ENCODE data around the gene MYO15B. TPM values are rescaled to one million over a fixed set of nuclear protein-coding genes. Genes with fewer than 3 reads are reported as not detected.

The MYO15B gene
- total RNA-seq, 1 donor from 2014 or later = 48.2 TPM

DNA sequence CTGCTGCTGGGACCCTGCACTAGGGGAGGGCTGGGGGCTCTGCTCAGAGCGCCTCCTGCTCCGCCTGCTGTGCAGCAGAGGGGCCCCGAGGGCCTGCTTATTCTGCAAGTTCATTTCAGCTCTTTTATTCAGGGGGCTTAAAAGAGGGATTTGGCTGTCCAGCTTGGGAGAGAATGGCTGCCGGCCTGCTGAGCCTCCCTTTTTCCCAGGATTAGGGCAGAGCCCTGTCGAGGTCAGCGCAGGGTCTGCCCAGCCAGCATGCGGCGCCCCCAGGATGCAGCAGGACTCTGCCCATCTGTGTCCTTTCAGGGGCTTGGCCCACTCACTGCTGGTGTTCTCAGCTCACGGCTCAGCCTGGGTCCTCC is 46.8 kb downstream of the MYO15B start:
- no peak for DNase-seq (ENCODE audit: extremely low spot score, unreplicated experiment)
- Mint-ChIP-seq H3K4me3 (peak overlapping the region; percentile 86), H3K27ac (peak overlapping the region; percentile 51), H3K4me1 (ENCODE audit: unreplicated experiment) (peaks cover 13% of the 10 kb centered on the region), H3K36me3 (no peaks in the 10 kb centered on the region), H3K9me3 (no peaks in the 10 kb centered on the region), H3K27me3 (no peaks in the 10 kb centered on the region)
- TF ChIP-seq, protein P1, sequence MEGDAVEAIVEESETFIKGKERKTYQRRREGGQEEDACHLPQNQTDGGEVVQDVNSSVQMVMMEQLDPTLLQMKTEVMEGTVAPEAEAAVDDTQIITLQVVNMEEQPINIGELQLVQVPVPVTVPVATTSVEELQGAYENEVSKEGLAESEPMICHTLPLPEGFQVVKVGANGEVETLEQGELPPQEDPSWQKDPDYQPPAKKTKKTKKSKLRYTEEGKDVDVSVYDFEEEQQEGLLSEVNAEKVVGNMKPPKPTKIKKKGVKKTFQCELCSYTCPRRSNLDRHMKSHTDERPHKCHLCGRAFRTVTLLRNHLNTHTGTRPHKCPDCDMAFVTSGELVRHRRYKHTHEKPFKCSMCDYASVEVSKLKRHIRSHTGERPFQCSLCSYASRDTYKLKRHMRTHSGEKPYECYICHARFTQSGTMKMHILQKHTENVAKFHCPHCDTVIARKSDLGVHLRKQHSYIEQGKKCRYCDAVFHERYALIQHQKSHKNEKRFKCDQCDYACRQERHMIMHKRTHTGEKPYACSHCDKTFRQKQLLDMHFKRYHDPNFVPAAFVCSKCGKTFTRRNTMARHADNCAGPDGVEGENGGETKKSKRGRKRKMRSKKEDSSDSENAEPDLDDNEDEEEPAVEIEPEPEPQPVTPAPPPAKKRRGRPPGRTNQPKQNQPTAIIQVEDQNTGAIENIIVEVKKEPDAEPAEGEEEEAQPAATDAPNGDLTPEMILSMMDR (conservative IDR thresholded peaks at IDR 0.05) = no peak

DNA sequence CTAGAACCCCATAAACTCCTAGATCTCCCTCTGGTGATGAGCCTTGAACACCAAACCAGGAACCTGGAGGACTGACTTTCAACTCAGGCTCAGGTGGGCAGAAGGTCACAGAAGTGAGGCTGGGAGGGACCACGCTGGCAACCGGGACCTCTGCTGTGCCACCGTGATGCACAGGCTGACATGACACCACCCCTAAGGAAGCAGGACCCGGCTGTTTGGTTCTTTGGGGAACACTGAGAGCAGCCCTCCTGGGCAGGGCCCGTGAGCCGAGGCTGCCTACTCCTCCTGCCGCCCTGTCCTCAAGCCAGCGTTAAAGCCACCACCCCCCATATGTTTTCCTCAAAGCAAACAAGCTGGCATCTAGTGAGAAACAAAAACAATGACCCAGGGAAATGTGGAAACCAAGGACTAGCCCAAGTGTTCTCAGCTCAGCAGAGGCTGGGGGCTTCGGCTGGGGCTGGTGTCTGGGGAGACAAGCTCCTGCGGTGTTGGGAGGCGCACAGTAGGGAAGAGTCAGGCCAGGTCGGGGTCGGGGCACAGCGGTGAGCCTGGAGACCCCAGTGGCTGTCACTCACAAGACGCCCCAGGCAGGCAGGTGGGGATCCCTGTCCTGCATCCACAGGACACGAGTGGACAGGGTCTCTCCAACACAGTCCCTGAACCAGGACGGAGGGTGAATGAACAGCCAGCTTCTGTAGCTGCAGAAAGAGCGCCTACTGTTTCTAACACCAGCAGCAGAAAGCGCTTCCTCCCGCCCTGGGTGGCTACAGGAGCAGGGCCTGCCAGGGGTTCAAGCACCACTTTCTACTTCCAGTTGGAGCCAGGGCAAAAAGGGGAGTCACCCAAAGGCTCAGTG is 47.4 kb downstream of the MYO15B start:
- DNase-seq (ENCODE audit: extremely low spot score, unreplicated experiment) = no peak
- H3K4me3 Mint-ChIP-seq = peak overlapping the region; percentile 86

DNA sequence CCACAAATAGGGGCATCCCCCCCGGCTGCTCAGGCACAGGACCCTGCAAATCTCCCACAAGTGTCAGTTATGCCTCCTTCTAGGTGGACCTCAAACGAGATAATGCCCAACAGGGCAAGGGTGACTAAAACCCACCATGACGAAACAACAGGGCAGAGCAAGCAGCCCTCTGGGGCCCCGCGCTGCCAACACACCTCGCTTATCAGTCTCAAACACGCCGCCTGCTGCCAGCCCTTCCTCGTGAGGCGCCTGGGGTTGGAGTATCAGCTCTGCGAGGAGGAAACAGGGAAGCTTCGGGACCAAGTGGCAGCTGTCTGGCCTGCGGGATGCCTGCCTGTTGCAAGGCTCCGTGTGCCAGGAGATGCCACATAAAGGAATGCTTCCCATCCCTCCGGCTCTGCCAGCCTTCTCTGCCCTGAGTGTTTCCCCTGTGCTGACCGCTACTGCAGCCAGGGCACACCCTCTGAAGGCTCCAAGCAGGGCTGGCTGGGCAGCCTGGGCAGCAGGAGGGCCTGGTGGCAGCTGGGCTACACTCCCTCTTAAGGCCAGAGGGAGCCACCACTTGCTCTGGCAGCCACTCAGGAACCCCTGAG is 48.1 kb downstream of the MYO15B start:
- Mint-ChIP-seq H3K27ac (peak overlapping the region; percentile 65), H3K27me3 (no peaks in the 10 kb centered on the region), H3K4me1 (ENCODE audit: unreplicated experiment) (peaks cover 13% of the 10 kb centered on the region), H3K36me3 (no peaks in the 10 kb centered on the region), H3K4me3 (no peak overlapping the region), H3K9me3 (no peaks in the 10 kb centered on the region)
- no peak for DNase-seq (ENCODE audit: extremely low spot score, unreplicated experiment)
- TF ChIP-seq, protein P1 (conservative IDR thresholded peaks at IDR 0.05) = no peak

More for the DNA sequence above, 47.4 kb downstream of the MYO15B start:
- H3K36me3 Mint-ChIP-seq = no peaks in the 10 kb centered on the region
- H3K4me1 Mint-ChIP-seq (ENCODE audit: unreplicated experiment) = peaks cover 13% of the 10 kb centered on the region
- H3K27ac Mint-ChIP-seq = peak overlapping the region; percentile 65
- TF ChIP-seq, protein P1 (conservative IDR thresholded peaks at IDR 0.05) = no peak
- H3K27me3 Mint-ChIP-seq = no peaks in the 10 kb centered on the region
- no peaks in the 10 kb centered on the region for H3K9me3 Mint-ChIP-seq

DNA sequence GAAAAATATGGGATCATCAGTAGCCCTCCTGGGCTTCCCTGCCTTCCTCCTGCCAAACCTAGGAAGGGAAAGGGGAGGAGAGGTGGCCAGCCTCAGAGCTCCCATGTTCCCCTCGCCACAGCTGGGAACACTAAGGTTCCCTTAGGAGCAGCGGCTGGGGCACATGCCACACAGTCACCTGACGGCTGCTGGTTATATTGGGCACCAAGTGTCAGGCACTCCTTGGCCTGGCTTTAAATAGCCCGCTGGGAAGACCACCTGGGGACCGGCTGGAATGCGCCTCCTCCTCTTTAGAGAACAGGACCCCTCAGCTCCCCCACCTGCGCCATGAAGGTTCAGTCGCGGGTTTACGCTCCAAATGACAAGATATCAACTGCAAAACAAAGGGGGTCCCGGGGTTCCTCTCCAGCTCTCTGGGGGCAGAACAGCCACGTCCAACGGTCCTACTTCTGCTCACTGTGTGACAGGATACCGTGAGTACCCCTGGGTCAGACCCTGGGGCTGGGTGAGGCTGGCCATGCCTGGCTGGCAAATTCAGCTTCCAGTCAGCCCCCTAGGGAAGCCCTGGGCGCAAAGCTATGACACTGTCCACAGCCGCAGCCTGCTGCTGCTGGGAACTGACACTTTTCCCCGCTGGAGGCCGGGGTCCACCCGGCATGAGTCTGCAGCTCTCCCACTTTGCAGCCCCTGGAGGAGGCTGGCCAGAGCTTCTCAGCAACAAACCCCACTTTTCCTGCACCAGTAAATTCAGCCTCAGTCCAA is 49.0 kb downstream of the MYO15B start:
- peaks cover 13% of the 10 kb centered on the region for H3K4me1 Mint-ChIP-seq (ENCODE audit: unreplicated experiment)
- H3K27me3 Mint-ChIP-seq = no peaks in the 10 kb centered on the region
- no peak for DNase-seq (ENCODE audit: extremely low spot score, unreplicated experiment)
- H3K9me3 Mint-ChIP-seq = no peaks in the 10 kb centered on the region
- no peaks in the 10 kb centered on the region for H3K36me3 Mint-ChIP-seq
- no peak overlapping the region for H3K4me3 Mint-ChIP-seq
- TF ChIP-seq, protein P1 (conservative IDR thresholded peaks at IDR 0.05) = no peak
- H3K27ac Mint-ChIP-seq = peak overlapping the region; percentile 36

DNA sequence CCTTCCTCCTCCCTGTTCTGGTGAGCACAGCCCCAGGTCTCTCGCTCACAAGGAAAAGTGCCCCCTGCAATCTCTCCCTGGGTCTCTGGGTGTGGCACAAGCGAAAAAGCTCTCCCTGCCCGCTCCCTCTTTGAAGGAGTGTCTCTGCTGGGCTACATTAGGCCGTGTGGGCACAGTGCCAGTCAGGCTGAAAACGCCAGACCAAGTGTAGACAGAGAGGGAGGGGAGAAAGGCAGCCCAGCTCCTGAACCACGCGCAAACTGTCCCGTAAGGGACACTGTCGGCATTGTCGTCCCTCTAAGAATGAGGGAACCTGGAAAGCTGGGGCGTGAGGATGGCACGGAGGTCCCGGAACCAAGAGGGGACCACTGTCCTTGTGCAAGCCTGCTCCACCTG is 49.5 kb downstream of the MYO15B start:
- Mint-ChIP-seq H3K27me3 (no peaks in the 10 kb centered on the region), H3K4me3 (peak overlapping the region; percentile 44), H3K4me1 (ENCODE audit: unreplicated experiment) (peaks cover 13% of the 10 kb centered on the region), H3K36me3 (no peaks in the 10 kb centered on the region), H3K27ac (peak overlapping the region; percentile 36), H3K9me3 (no peaks in the 10 kb centered on the region)
- no peak for DNase-seq (ENCODE audit: extremely low spot score, unreplicated experiment)
- TF ChIP-seq, protein P1 (conservative IDR thresholded peaks at IDR 0.05) = no peak

Data from type B pancreatic cell (in vitro differentiated cells).